HCT116 (cell line): ENCODE data around the gene PRPH. TPM values are rescaled to one million over a fixed set of nuclear protein-coding genes. Genes with fewer than 3 reads are reported as not detected.
A peak's percentile ranks its signal among the peaks of the same experiment; 100 is the strongest.

Experiments used
- ATAC-seq: fragments of 200-7000 bp; cut with Tn5 transposase; 2 replicates; pipeline ENCODE4 v1.9.1; 2020; ENCODE audit warnings: mild to moderate bottlenecking, moderate library complexity
- BruUV-seq: library from RNA; stranded (reverse); fragments of 400-500 nt; replicated peaks from 2 replicates; lab custom pipeline; 2021; lab: Mats Ljungman, UMichigan
- CTCF ChIA-PET: fragments of 300-600 bp; sonication (Branson Sonifier 250); formaldehyde crosslinking; loops from one replicate; lab custom pipeline; 2021; ENCODE audit warnings: antibody characterized with exemption; lab: Charles Lee
- POLR2A ChIA-PET: fragments of 300-600, 350-600 bp; sonication (Branson Sonifier 250); formaldehyde crosslinking; loops from one replicate; lab custom pipeline; 2021; ENCODE audit warnings: antibody characterized with exemption; lab: Charles Lee
- RAD21 ChIA-PET, 2 experiments: fragments of 300-600 bp; sonication (Branson Sonifier 250); formaldehyde crosslinking; loops; one replicate each; lab custom pipeline; 2023; ENCODE audit warnings: low total read pairs in 2 of 2; ENCODE audit not compliant: uncharacterized antibody in 2 of 2, unreplicated experiment in 2 of 2, low non-redundant PET in 1 of 2; lab: Charles Lee
- DNase-seq: peaks from one replicate; pipeline ENCODE4 v3.0.0-alpha.2; 2010; ENCODE audit warnings: low read depth, low spot score
- H2AFZ ChIP-seq: fragments of 200-600 bp; shearing (Covaris generic), sonication (generic); 2 replicates; pipeline ENCODE4 v1.6.1; 2017; ENCODE audit warnings: low read depth, mixed run types, mixed read lengths, antibody characterized with exemption, low read length; ENCODE audit not compliant: poor library complexity, severe bottlenecking
- H3K27ac ChIP-seq: 2 replicates; pipeline ENCODE4 v1.5.1; 2012; ENCODE audit warnings: low read depth, low read length
- H3K27me3 ChIP-seq: fragments of 200-600 bp; sonication (generic); 2 replicates; pipeline ENCODE4 v1.6.1; 2016; ENCODE audit warnings: mixed run types, low read length, mixed read lengths; ENCODE audit not compliant: insufficient read depth
- H3K36me3 ChIP-seq, 2 experiments: fragments of 200-500 bp in 1 of 2; fragments of 200-600 bp in 1 of 2; sonication (Bioruptor generic) in 1 of 2; sonication (generic) in 1 of 2; 2 replicates each; pipeline versions ENCODE4 v1.5.1 to v1.6.1; 2014 to 2016; ENCODE audit warnings: low read length in 2 of 2, inconsistent platforms in 1 of 2, mixed read lengths in 1 of 2, mixed run types in 1 of 2; ENCODE audit not compliant: insufficient read depth in 2 of 2, control insufficient read depth in 1 of 2
- H3K4me1 ChIP-seq, 2 experiments: fragments of 200-600 bp in 1 of 2; sonication (generic) in 1 of 2; 2 replicates each; pipeline versions ENCODE4 v1.5.1 to v1.6.1; 2012 to 2017; ENCODE audit warnings: low read length in 2 of 2, inconsistent platforms in 1 of 2, mild to moderate bottlenecking in 1 of 2, mixed read lengths in 1 of 2, mixed run types in 1 of 2, moderate library complexity in 1 of 2; ENCODE audit not compliant: insufficient read depth in 2 of 2, control insufficient read depth in 1 of 2
- H3K4me2 ChIP-seq: fragments of 200-600 bp; sonication (generic); 2 replicates; pipeline ENCODE4 v1.6.1; 2017; ENCODE audit warnings: mixed run types, low read length, mixed read lengths
- H3K4me3 ChIP-seq, 2 experiments: fragments of 200-600 bp in 1 of 2; sonication (generic) in 1 of 2; replicated peaks in 1 of 2; 2 replicates each; pipeline ENCODE4 v1.5.1; 2011 to 2016; ENCODE audit warnings: low read length in 2 of 2, control low read depth in 1 of 2, low read depth in 1 of 2, mild to moderate bottlenecking in 1 of 2, mixed read lengths in 1 of 2, mixed run types in 1 of 2
- H3K79me2 ChIP-seq: fragments of 200-600 bp; sonication (generic); 2 replicates; pipeline ENCODE4 v1.6.1; 2017; ENCODE audit warnings: mild to moderate bottlenecking, mixed run types, low read length, moderate library complexity, mixed read lengths; ENCODE audit not compliant: insufficient read depth
- H3K9ac ChIP-seq: fragments of 200-600 bp; sonication (generic); 2 replicates; pipeline ENCODE4 v1.6.1; 2016; ENCODE audit warnings: low read length, mixed read lengths
- H3K9me2 ChIP-seq: fragments of 200-600 bp; sonication (generic), shearing (Covaris generic); 2 replicates; pipeline ENCODE4 v1.6.1; 2017; ENCODE audit warnings: mixed run types, mild to moderate bottlenecking, moderate library complexity; ENCODE audit not compliant: insufficient read depth
- H3K9me3 ChIP-seq, 2 experiments: fragments of 200-500 bp in 1 of 2; fragments of 200-600 bp in 1 of 2; sonication (Bioruptor generic) in 1 of 2; sonication (generic) in 1 of 2; 2 replicates each; pipeline ENCODE4 v1.6.1; 2014 to 2017; ENCODE audit warnings: low read length in 2 of 2, mixed read lengths in 2 of 2, inconsistent platforms in 1 of 2, low read depth in 1 of 2, mild to moderate bottlenecking in 1 of 2, mixed run types in 1 of 2, moderate library complexity in 1 of 2; ENCODE audit not compliant: control insufficient read depth in 1 of 2, insufficient read depth in 1 of 2
- H4K20me1 ChIP-seq: fragments of 200-600 bp; sonication (generic), shearing (Covaris generic); 2 replicates; pipeline ENCODE4 v1.6.1; 2017; ENCODE audit warnings: mixed run types, mild to moderate bottlenecking, moderate library complexity; ENCODE audit not compliant: insufficient read depth
- EZH2phosphoT487 ChIP-seq: fragments of 200-600 bp; IDR thresholded peaks from 2 replicates; pipeline ENCODE4 v1.6.1; 2018; ENCODE audit warnings: antibody characterized with exemption, borderline replicate concordance
- FOSL1 ChIP-seq: IDR thresholded peaks from 2 replicates; pipeline ENCODE4 v1.6.1; 2012; ENCODE audit warnings: low read depth
- JUND ChIP-seq: IDR thresholded peaks from 2 replicates; pipeline ENCODE4 v1.6.1; 2012
- POLR2AphosphoS5 ChIP-seq: IDR thresholded peaks from 2 replicates; pipeline ENCODE4 v1.6.1; 2011; ENCODE audit warnings: mild to moderate bottlenecking, low read depth, low read length, moderate library complexity
- YY1 ChIP-seq: IDR thresholded peaks from 2 replicates; pipeline ENCODE4 v1.6.1; 2011; ENCODE audit warnings: low read length, low read depth, moderate library complexity, mild to moderate bottlenecking; ENCODE audit not compliant: insufficient replicate concordance; ENCODE audit errors: extremely low read depth
- intact Hi-C: fragments of 100-400 bp; cut with micrococcal nuclease; formaldehyde crosslinking; loops from 2 replicates; pipeline ENCODE4 v1.10.0; 2022
- total RNA-seq: library from RNA; stranded (reverse); gene quantifications from one replicate; pipeline ENCODE4 v1.2.1, GENCODE V29; 2021; ENCODE audit not compliant: unreplicated experiment
- TF ChIP-seq, protein P1 (sequence below): IDR thresholded peaks from 2 replicates; pipeline ENCODE4 v1.6.1; 2012; ENCODE audit warnings: low read depth

Gene PRPH
- total RNA-seq, 1 experiment from 2014 or later: 6.7 TPM

DNA sequence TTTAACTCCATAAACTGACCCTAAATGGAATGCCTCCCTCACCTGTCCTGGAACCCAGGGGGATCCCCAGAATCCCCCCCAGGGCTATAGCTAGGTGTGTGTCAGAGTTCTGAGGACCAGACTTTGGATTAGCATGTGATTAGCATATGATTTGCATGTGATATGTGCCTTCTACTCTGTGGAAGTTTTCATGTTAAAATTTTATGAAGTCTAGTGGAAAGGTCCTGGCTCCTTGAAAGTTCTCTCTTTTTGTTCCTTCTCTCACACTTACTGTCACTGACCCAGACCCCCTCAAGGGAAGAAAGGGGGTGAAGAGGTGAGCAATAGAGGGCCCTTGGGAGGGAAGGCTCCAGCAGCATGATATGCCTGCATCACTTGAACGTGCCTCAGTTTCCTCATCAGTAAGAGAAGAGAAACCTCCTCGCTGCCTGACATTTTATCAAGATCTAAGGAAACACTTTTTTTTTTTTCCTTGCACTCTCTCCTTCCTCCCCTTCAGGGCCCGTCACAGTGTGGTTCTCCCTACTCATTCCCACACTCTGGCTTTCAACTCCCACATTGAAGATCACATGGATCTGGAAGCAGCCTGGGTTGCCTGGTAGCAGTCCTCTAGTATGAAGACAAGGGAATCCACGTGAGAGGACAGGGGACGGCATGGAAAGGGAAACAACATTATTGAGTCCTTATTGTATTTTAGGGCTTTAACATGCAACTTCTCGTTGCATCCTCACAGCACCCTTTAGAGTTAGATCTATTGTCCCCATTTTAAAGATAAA lies 45.3 kb downstream of the PRPH start:
- no peaks in the 10 kb centered on the region for H3K9me3 ChIP-seq
- TF ChIP-seq EZH2phosphoT487: no peak
- TF ChIP-seq FOSL1: no peak
- no peak for TF ChIP-seq POLR2AphosphoS5
- TF ChIP-seq, protein P1, sequence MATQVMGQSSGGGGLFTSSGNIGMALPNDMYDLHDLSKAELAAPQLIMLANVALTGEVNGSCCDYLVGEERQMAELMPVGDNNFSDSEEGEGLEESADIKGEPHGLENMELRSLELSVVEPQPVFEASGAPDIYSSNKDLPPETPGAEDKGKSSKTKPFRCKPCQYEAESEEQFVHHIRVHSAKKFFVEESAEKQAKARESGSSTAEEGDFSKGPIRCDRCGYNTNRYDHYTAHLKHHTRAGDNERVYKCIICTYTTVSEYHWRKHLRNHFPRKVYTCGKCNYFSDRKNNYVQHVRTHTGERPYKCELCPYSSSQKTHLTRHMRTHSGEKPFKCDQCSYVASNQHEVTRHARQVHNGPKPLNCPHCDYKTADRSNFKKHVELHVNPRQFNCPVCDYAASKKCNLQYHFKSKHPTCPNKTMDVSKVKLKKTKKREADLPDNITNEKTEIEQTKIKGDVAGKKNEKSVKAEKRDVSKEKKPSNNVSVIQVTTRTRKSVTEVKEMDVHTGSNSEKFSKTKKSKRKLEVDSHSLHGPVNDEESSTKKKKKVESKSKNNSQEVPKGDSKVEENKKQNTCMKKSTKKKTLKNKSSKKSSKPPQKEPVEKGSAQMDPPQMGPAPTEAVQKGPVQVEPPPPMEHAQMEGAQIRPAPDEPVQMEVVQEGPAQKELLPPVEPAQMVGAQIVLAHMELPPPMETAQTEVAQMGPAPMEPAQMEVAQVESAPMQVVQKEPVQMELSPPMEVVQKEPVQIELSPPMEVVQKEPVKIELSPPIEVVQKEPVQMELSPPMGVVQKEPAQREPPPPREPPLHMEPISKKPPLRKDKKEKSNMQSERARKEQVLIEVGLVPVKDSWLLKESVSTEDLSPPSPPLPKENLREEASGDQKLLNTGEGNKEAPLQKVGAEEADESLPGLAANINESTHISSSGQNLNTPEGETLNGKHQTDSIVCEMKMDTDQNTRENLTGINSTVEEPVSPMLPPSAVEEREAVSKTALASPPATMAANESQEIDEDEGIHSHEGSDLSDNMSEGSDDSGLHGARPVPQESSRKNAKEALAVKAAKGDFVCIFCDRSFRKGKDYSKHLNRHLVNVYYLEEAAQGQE: no peak
- TF ChIP-seq YY1: no peak
- no peak for TF ChIP-seq JUND
- H3K9me2 ChIP-seq: no peaks in the 10 kb centered on the region
- peak overlapping the region; percentile 47 for H3K4me2 ChIP-seq
- H3K4me1 ChIP-seq: peaks cover 22 to 60% of the 10 kb centered on the region in 2 experiments
- ATAC-seq (no peak), DNase-seq (no peak)
- RAD21 ChIA-PET: no interaction called here
- POLR2A ChIA-PET: no interaction called here
- CTCF ChIA-PET: interaction anchor here (1.1 to 3.0 kb wide), 4 partner anchors 7 to 18 kb away, joined by 7 to 45 read pairs (median 18); no protein-coding TSS in a partner anchor
- H3K27ac ChIP-seq: no peak overlapping the region; the same call in 1 of the 2 replicates
- no peaks in the 10 kb centered on the region for H3K27me3 ChIP-seq
- no peak overlapping the region for H3K9ac ChIP-seq
- H3K36me3 ChIP-seq: no peaks in the 10 kb centered on the region
- H3K79me2 ChIP-seq: no peaks in the 10 kb centered on the region
- no TSS peak for BruUV-seq
- no peak overlapping the region for H2AFZ ChIP-seq
- intact Hi-C loops: no loop called here
- no peak overlapping the region for H3K4me3 ChIP-seq
- no peaks in the 10 kb centered on the region for H4K20me1 ChIP-seq
